K562 (cell line): ENCODE data around the gene FERMT3. TPM values are rescaled to one million over a fixed set of nuclear protein-coding genes. Genes with fewer than 3 reads are reported as not detected.
A peak's percentile ranks its signal among the peaks of the same experiment; 100 is the strongest.

Experiments
- ATAC-seq: fragments of 200-7000 bp; cut with Tn5 transposase; 3 replicates; pipeline ENCODE4 v1.9.1; 2020; ENCODE audit warnings: moderate library complexity
- BruUV-seq: library from RNA; stranded (reverse); fragments of 400-500 nt; replicated peaks from 2 replicates; lab custom pipeline; 2021; lab: Mats Ljungman, UMichigan
- CTCF ChIA-PET: fragments of 300-600 bp; formaldehyde crosslinking; extraction: SDS; loops from one replicate; lab custom pipeline; 2021; ENCODE audit warnings: low intra/inter-chr PET ratio; lab: Yijun Ruan, JAX
- POLR2A ChIA-PET: fragments of 300-600, 350-650 bp; sonication (Branson Sonifier 250); formaldehyde crosslinking; extraction: SDS; loops from one replicate; lab custom pipeline; 2021; ENCODE audit warnings: antibody characterized with exemption, inconsistent platforms; lab: Yijun Ruan, JAX
- DNase-seq, 4 experiments: peaks; one replicate each; pipeline versions ENCODE4 v3.0.0 to v3.0.0-alpha.2; 2011 to 2018; ENCODE audit warnings: low spot score in 3 of 4, mixed read lengths in 3 of 4; ENCODE audit errors: extremely low read depth in 1 of 4
- FAIRE-seq: peaks from 2 replicates; lab custom pipeline; 2011; peaks lifted over from hg19 to GRCh38; lab: Jason Lieb, UNC
- H2AFZ ChIP-seq: 2 replicates; pipeline ENCODE4 v1.6.0; 2011; ENCODE audit warnings: low read depth, low read length, control low read depth, inconsistent platforms
- H3K27ac ChIP-seq: fragments of 200-600 bp; 3 replicates; pipeline ENCODE4 v1.8.0; 2011; ENCODE audit warnings: low read depth, mild to moderate bottlenecking, control low read depth, inconsistent platforms, low read length, moderate library complexity, mixed read lengths; ENCODE audit errors: extremely low read depth
- H3K27me3 ChIP-seq, 2 experiments: fragments of 300-600 bp in 1 of 2; 2 replicates in 1 of 2; 3 replicates in 1 of 2; pipeline versions ENCODE4 v1.6.0 to v1.8.0; 2011; ENCODE audit warnings: inconsistent platforms in 2 of 2, low read length in 2 of 2, mild to moderate bottlenecking in 1 of 2, mixed read lengths in 1 of 2, moderate library complexity in 1 of 2; ENCODE audit not compliant: control insufficient read depth in 2 of 2, insufficient read depth in 2 of 2
- H3K36me3 ChIP-seq: fragments of 300-600 bp; 3 replicates; pipeline ENCODE4 v1.8.0; 2011; ENCODE audit warnings: mild to moderate bottlenecking, low read length, inconsistent platforms; ENCODE audit not compliant: control insufficient read depth, insufficient read depth
- H3K4me1 ChIP-seq, 2 experiments: fragments of 200-600 bp in 1 of 2; replicated peaks in 1 of 2; 2 replicates in 1 of 2; 3 replicates in 1 of 2; pipeline versions ENCODE4 v1.5.1 to v1.8.0; 2011; ENCODE audit warnings: inconsistent platforms in 2 of 2, low read length in 2 of 2, mild to moderate bottlenecking in 1 of 2, mixed read lengths in 1 of 2, moderate library complexity in 1 of 2; ENCODE audit not compliant: control insufficient read depth in 2 of 2, insufficient read depth in 2 of 2
- H3K4me2 ChIP-seq: 2 replicates; pipeline ENCODE4 v1.6.1; 2011; ENCODE audit warnings: low read length, control low read depth, inconsistent platforms, mixed read lengths; ENCODE audit not compliant: insufficient read depth
- H3K4me3 ChIP-seq: fragments of 200-600 bp; sonication (generic), shearing (Covaris generic); 2 replicates; pipeline ENCODE4 v1.5.1; 2016; ENCODE audit warnings: control low read depth, inconsistent platforms
- H3K79me2 ChIP-seq: fragments of 200-600 bp; 3 replicates; pipeline ENCODE4 v1.8.0; 2011; ENCODE audit warnings: low read length, inconsistent platforms; ENCODE audit not compliant: control insufficient read depth, insufficient read depth
- H3K9ac ChIP-seq, 2 experiments: 2 replicates each; pipeline versions ENCODE4 v1.6.0 to v1.6.1; 2011; ENCODE audit warnings: low read depth in 2 of 2, low read length in 2 of 2, control low read depth in 1 of 2, inconsistent platforms in 1 of 2, mild to moderate bottlenecking in 1 of 2, mixed read lengths in 1 of 2; ENCODE audit not compliant: insufficient read depth in 1 of 2
- H3K9me1 ChIP-seq: one replicate; pipeline ENCODE4 v1.6.0; 2011; ENCODE audit warnings: inconsistent platforms, mild to moderate bottlenecking, low read length, moderate library complexity; ENCODE audit not compliant: control insufficient read depth, insufficient read depth
- H3K9me3 ChIP-seq: replicated peaks from 2 replicates; pipeline ENCODE4 v1.5.1; 2011; ENCODE audit warnings: low read depth, low read length, inconsistent platforms; ENCODE audit not compliant: control insufficient read depth, insufficient read depth
- H4K20me1 ChIP-seq: replicated peaks from 2 replicates; pipeline ENCODE4 v1.6.1; 2011; ENCODE audit warnings: low read length, inconsistent platforms, mixed read lengths; ENCODE audit not compliant: control insufficient read depth, insufficient read depth
- BCL6 ChIP-seq: fragments of 250-450 bp; sonication (Bioruptor Pico); IDR thresholded peaks from 2 replicates; pipeline ENCODE4 v1.4.0; 2020
- E2F3 ChIP-seq: fragments of 250-450 bp; sonication (Bioruptor Pico); IDR thresholded peaks from 2 replicates; pipeline ENCODE4 v1.4.0; 2020; ENCODE audit warnings: mild to moderate bottlenecking
- MAZ ChIP-seq, 2 experiments: fragments of 450-650 bp in 1 of 2; sonication (generic) in 1 of 2; formaldehyde crosslinking; IDR thresholded peaks in 1 of 2; conservative IDR thresholded peaks in 1 of 2; 2 replicates each; pipeline versions ENCODE4 v1.4.0 to v1.5.0; 2020; ENCODE audit warnings: mild to moderate bottlenecking in 1 of 2, missing genetic modification reagents in 1 of 2
- NCOR1 ChIP-seq: fragments of 450-650 bp; IDR thresholded peaks from 2 replicates; pipeline ENCODE4 v1.6.1; 2016; ENCODE audit warnings: mild to moderate bottlenecking, moderate library complexity
- YY1 ChIP-seq, 3 experiments: IDR thresholded peaks; 2 replicates each; pipeline ENCODE4 v1.6.1; 2011; ENCODE audit warnings: low read length in 2 of 3, mild to moderate bottlenecking in 2 of 3, moderate library complexity in 2 of 3, borderline replicate concordance in 1 of 3, control low read depth in 1 of 3, low read depth in 1 of 3; ENCODE audit not compliant: insufficient read depth in 3 of 3, insufficient replicate concordance in 2 of 3, control insufficient read depth in 1 of 3, insufficient read length in 1 of 3; ENCODE audit errors: extremely low read depth in 1 of 3
- ZNF445 ChIP-seq: fragments of 250-450 bp; sonication (Bioruptor Pico); IDR thresholded peaks from 2 replicates; pipeline ENCODE4 v1.4.0; 2020; ENCODE audit warnings: low read depth, mild to moderate bottlenecking, moderate library complexity
- WGBS: fragments of 100-300 bp; shearing (Covaris generic); methylation state at CpG from one replicate; pipeline ENCODE4 v1.1.6; 2016; ENCODE audit warnings: low coverage, mixed read lengths; ENCODE audit not compliant: insufficient coverage; ENCODE audit errors: missing lambda C conversion rate; 5-methylcytosine and 5-hydroxymethylcytosine counted together
- in situ Hi-C: fragments of 300-500 bp; cut with MboI; formaldehyde crosslinking; loops from 4 replicates; pipeline ENCODE4 v1.15.0; 2018; ENCODE audit warnings: inconsistent platforms, mixed read lengths
- intact Hi-C: fragments of 100-400 bp; cut with micrococcal nuclease; formaldehyde crosslinking; loops from 2 replicates; pipeline ENCODE4 v1.14.2; 2022
- polyA plus RNA-seq, 8 experiments: library from polyadenylated mRNA; depleted of rRNA in 4 of 8; stranded (reverse) in 5 of 8; unstranded in 3 of 8; fragments of >200 nt; fragmentation: Nextera tagmentation in 2 of 8; fragmentation: Illumina TruSeq in 1 of 8; extraction: Ambion mirVana in 2 of 8; extraction: Trizol in 1 of 8; gene quantifications; 2 replicates each; pipeline versions ENCODE4 v1.2.1 to v1.2.3, GENCODE V29; 2011 to 2014; ENCODE audit warnings: inconsistent platforms in 1 of 8, missing spikeins in 1 of 8
- total RNA-seq, 7 experiments: library from RNA; depleted of rRNA in 6 of 7; stranded (reverse); fragments of >200 nt in 6 of 7; fragmentation: Illumina TruSeq in 2 of 7; extraction: Trizol in 2 of 7; gene quantifications; 2 replicates each; pipeline versions ENCODE4 v1.2.1 to v1.2.3, GENCODE V29; 2011 to 2021; ENCODE audit warnings: low replicate concordance in 1 of 7
- TF ChIP-seq, protein P1 (sequence below): fragments of 200-400 bp; formaldehyde crosslinking; IDR thresholded peaks from 2 replicates; pipeline ENCODE4 v1.6.1; 2017; ENCODE audit warnings: mild to moderate bottlenecking, low read depth, low read length, moderate library complexity
- TF ChIP-seq, protein P2 (sequence below): sonication (generic); formaldehyde crosslinking; IDR thresholded peaks from 2 replicates; pipeline ENCODE4 v1.8.1; 2023; ENCODE audit warnings: mild to moderate bottlenecking, missing genetic modification reagents, moderate library complexity
- TF ChIP-seq, protein P3 (sequence below): sonication (generic); formaldehyde crosslinking; IDR thresholded peaks from 2 replicates; pipeline ENCODE4 v1.9.0; 2022; ENCODE audit warnings: mild to moderate bottlenecking, missing genetic modification reagents
- TF ChIP-seq, protein P4 (sequence below): IDR thresholded peaks from 2 replicates; pipeline ENCODE4 v1.6.1; 2011; ENCODE audit not compliant: insufficient read length; ENCODE audit errors: extremely low read depth
- TF ChIP-seq, protein P5 (sequence below): IDR thresholded peaks from 3 replicates; pipeline ENCODE4 v1.6.1; 2011; ENCODE audit warnings: borderline replicate concordance, mild to moderate bottlenecking, moderate library complexity; ENCODE audit not compliant: insufficient read length; ENCODE audit errors: extremely low read depth

FERMT3 gene
- total and polyA plus RNA-seq, 9 of the 15 experiments (the other 6 are each of a cell fraction or from before 2014, with no cell fraction given) = 3.2 to 275 (median 79.7) TPM

DNA sequence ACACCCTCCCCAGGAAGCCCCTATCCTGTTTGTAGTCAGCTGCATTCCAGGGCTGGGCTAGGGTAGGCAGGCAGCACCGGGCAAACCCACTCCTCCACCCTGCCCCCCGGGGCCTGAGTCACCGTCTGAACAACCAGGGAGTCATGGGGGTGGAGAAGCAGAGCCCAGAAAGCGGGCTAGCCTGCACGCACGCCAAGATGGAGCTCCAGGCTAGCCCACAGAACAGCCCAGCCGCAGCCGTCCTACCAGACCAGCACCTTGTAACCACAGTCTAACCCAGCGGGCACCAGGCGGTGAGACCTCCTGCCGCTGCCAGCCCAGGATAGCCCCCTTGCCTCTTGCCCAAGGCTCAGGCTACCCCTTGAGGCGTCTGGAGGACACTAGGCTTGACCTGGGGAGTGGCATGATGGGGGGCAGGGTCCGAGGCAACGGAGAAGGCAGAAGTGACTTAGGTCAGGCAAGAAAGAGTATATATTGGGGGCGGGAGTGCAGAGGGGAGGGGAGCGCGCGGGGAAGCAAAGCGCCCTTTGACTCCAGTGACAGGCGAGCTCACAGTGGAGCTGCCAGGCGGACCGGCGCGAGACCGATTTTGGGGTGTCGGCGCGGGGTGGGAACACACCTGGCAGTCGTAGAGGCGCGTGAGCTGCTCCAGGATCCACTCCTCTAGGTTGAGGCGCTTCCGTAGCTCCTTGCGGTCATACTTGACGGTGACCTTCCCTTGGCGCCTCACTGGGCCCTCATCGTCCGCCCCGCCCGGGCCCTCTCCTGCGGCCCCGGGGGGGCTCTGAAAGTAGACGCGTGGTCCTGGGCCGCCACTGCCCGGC lies 39.5 kb downstream of the FERMT3 start:
- no peaks in the 10 kb centered on the region for H3K9me3 ChIP-seq
- no TSS peak for BruUV-seq
- peaks cover 37% of the 10 kb centered on the region for H3K36me3 ChIP-seq
- intact Hi-C loops = loop anchor here (2.0 to 10.0 kb wide), 3 partner anchors 23 to 59 kb away; partner anchors contain the start of genes CATSPERZ, ESRRA and FERMT3
- H3K27me3 ChIP-seq = no peaks in the 10 kb centered on the region
- WGBS = under 1% methylated on average over 43 of the region's 46 CpGs
- H3K27ac ChIP-seq = peak overlapping the region; percentile 98
- ChIA-PET CTCF (no interaction called here), POLR2A (interaction anchor here (0.7 to 7.8 kb wide), 10 partner anchors 10 to 1874 kb away, joined by 3 to 58 read pairs (median 4); partner anchors contain the start of genes FERMT3, STIP1 and VEGFB)
- FAIRE-seq = no peak
- 0 out of 2 replicates have a peak overlapping the region, but pooled peaks have one; percentile 8 for H2AFZ ChIP-seq
- H3K4me2 ChIP-seq = peak overlapping the region; percentile 99
- ATAC-seq = no peak
- no peaks in the 10 kb centered on the region for H3K9me1 ChIP-seq
- 0 out of 2 replicates have a peak, but pooled peaks cover 3% of the 10 kb centered on the region for H4K20me1 ChIP-seq
- peak overlapping the region; percentile 98 for H3K4me3 ChIP-seq
- H3K4me1 ChIP-seq = peaks cover 41 to 90% of the 10 kb centered on the region in 2 experiments
- in situ Hi-C loops = no loop called here
- H3K79me2 ChIP-seq = peaks cover 49% of the 10 kb centered on the region
- H3K9ac ChIP-seq = peak overlapping the region; percentile 95 to 98
- peak; percentile 47 to 85 (median 62) for DNase-seq
- TF ChIP-seq, protein P1, sequence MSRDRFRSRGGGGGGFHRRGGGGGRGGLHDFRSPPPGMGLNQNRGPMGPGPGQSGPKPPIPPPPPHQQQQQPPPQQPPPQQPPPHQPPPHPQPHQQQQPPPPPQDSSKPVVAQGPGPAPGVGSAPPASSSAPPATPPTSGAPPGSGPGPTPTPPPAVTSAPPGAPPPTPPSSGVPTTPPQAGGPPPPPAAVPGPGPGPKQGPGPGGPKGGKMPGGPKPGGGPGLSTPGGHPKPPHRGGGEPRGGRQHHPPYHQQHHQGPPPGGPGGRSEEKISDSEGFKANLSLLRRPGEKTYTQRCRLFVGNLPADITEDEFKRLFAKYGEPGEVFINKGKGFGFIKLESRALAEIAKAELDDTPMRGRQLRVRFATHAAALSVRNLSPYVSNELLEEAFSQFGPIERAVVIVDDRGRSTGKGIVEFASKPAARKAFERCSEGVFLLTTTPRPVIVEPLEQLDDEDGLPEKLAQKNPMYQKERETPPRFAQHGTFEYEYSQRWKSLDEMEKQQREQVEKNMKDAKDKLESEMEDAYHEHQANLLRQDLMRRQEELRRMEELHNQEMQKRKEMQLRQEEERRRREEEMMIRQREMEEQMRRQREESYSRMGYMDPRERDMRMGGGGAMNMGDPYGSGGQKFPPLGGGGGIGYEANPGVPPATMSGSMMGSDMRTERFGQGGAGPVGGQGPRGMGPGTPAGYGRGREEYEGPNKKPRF = no peak
- TF ChIP-seq, protein P2, sequence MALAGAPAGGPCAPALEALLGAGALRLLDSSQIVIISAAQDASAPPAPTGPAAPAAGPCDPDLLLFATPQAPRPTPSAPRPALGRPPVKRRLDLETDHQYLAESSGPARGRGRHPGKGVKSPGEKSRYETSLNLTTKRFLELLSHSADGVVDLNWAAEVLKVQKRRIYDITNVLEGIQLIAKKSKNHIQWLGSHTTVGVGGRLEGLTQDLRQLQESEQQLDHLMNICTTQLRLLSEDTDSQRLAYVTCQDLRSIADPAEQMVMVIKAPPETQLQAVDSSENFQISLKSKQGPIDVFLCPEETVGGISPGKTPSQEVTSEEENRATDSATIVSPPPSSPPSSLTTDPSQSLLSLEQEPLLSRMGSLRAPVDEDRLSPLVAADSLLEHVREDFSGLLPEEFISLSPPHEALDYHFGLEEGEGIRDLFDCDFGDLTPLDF (CRISPR knock-in tag) = no peak
- TF ChIP-seq BCL6 (CRISPR knock-in tag) = no peak
- peak in 2 of 3 experiments; percentile 62 to 80 for TF ChIP-seq YY1 (IDR thresholded peaks at IDR 0.05; ENCODE audit: borderline replicate concordance in 1 of 3, control insufficient read depth in 1 of 3, extremely low read depth in 1 of 3, insufficient read depth in 3 of 3, insufficient read length in 1 of 3, insufficient replicate concordance in 2 of 3, low read depth in 1 of 3, low read length in 2 of 3)
- TF ChIP-seq, protein P3, sequence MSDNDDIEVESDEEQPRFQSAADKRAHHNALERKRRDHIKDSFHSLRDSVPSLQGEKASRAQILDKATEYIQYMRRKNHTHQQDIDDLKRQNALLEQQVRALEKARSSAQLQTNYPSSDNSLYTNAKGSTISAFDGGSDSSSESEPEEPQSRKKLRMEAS (CRISPR knock-in tag) = no peak
- TF ChIP-seq, protein P4, sequence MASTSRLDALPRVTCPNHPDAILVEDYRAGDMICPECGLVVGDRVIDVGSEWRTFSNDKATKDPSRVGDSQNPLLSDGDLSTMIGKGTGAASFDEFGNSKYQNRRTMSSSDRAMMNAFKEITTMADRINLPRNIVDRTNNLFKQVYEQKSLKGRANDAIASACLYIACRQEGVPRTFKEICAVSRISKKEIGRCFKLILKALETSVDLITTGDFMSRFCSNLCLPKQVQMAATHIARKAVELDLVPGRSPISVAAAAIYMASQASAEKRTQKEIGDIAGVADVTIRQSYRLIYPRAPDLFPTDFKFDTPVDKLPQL = no peak
- peak; percentile 45 for TF ChIP-seq NCOR1
- TF ChIP-seq E2F3 (CRISPR knock-in tag) = no peak
- peak in 1 of 2 experiments; percentile 65; a peak in 3 of 4 replicates for TF ChIP-seq MAZ (CRISPR knock-in tag; conservative IDR thresholded peaks at IDR 0.05 in 1 of 2, IDR thresholded peaks at IDR 0.05 in 1 of 2)
- TF ChIP-seq ZNF445 (CRISPR knock-in tag) = no peak
- TF ChIP-seq, protein P5, sequence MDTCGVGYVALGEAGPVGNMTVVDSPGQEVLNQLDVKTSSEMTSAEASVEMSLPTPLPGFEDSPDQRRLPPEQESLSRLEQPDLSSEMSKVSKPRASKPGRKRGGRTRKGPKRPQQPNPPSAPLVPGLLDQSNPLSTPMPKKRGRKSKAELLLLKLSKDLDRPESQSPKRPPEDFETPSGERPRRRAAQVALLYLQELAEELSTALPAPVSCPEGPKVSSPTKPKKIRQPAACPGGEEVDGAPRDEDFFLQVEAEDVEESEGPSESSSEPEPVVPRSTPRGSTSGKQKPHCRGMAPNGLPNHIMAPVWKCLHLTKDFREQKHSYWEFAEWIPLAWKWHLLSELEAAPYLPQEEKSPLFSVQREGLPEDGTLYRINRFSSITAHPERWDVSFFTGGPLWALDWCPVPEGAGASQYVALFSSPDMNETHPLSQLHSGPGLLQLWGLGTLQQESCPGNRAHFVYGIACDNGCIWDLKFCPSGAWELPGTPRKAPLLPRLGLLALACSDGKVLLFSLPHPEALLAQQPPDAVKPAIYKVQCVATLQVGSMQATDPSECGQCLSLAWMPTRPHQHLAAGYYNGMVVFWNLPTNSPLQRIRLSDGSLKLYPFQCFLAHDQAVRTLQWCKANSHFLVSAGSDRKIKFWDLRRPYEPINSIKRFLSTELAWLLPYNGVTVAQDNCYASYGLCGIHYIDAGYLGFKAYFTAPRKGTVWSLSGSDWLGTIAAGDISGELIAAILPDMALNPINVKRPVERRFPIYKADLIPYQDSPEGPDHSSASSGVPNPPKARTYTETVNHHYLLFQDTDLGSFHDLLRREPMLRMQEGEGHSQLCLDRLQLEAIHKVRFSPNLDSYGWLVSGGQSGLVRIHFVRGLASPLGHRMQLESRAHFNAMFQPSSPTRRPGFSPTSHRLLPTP = no peak
